ENCODE measurements around the gene NFIX.

GRCh38 chr19:13101590-13102415 lies 106.5 kb downstream of the NFIX start:
- TF ChIP-seq GATA2 (IDR thresholded peaks at IDR 0.05; ENCODE audit: low read depth, low read length), result no peak
- no peak for TF ChIP-seq GATA3 (IDR thresholded peaks at IDR 0.05; ENCODE audit: low read depth, low read length)
